Activated B cell treated with CpG ODN at 0.5 μM for 24 hours (primary cell): ENCODE measurements around the gene CCDC81. TPM values are rescaled to one million over a fixed set of nuclear protein-coding genes. Genes with fewer than 3 reads are reported as not detected.

Source experiments
- ATAC-seq: fragments of 200-7000 bp; cut with Tn5 transposase; one replicate; pipeline ENCODE4 v1.10.0; 2021; ENCODE audit warnings: low read depth, mild to moderate bottlenecking, moderate library complexity
- CTCF ChIA-PET: fragments of 350-600 bp; sonication (Branson Sonifier 250); formaldehyde crosslinking; loops from one replicate; lab custom pipeline; 2021; ENCODE audit warnings: antibody characterized with exemption; lab: Charles Lee
- POLR2A ChIA-PET: fragments of 350-600 bp; sonication (Branson Sonifier 250); formaldehyde crosslinking; loops from one replicate; lab custom pipeline; 2021; ENCODE audit warnings: antibody characterized with exemption; lab: Charles Lee
- DNase-seq: peaks from one replicate; pipeline ENCODE4 v3.0.0; 2022
- H3K27ac Mint-ChIP-seq: one replicate; pipeline ENCODE4 v1.8.0; 2020; ENCODE audit warnings: mixed read lengths
- H3K27me3 Mint-ChIP-seq: one replicate; pipeline ENCODE4 v1.8.0; 2021; ENCODE audit warnings: mixed read lengths
- H3K36me3 Mint-ChIP-seq: one replicate; pipeline ENCODE4 v1.8.0; 2021; ENCODE audit warnings: low read depth, mixed read lengths
- H3K4me1 Mint-ChIP-seq: one replicate; pipeline ENCODE4 v1.8.0; 2021; ENCODE audit warnings: mixed read lengths
- H3K4me3 Mint-ChIP-seq: one replicate; pipeline ENCODE4 v1.8.0; 2020; ENCODE audit warnings: mild to moderate bottlenecking, mixed read lengths
- H3K9me3 Mint-ChIP-seq: one replicate; pipeline ENCODE4 v1.8.0; 2020; ENCODE audit warnings: mixed read lengths
- CTCF ChIP-seq: fragments of 200-600 bp; IDR thresholded peaks from one replicate; pipeline ENCODE4 v1.8.0; 2022; ENCODE audit warnings: antibody characterized with exemption, mild to moderate bottlenecking
- intact Hi-C: fragments of 100-400 bp; cut with micrococcal nuclease; formaldehyde crosslinking; loops from one replicate; pipeline ENCODE4 v1.15.1; 2024
- total RNA-seq: library from RNA; stranded (reverse); gene quantifications from 2 replicates; pipeline ENCODE4 v1.2.3, GENCODE V29; 2022

Gene CCDC81
- total RNA-seq, 1 donor from 2014 or later, result 0.82 TPM

GRCh38 chr11:86469491-86470388, 95.1 kb downstream of the CCDC81 start:
- Mint-ChIP-seq H3K27me3 (no peaks in the 10 kb centered on the region), H3K36me3 (no peaks in the 10 kb centered on the region), H3K4me1 (no peaks in the 10 kb centered on the region), H3K9me3 (no peaks in the 10 kb centered on the region), H3K27ac (no peak overlapping the region), H3K4me3 (no peak overlapping the region)
- DNase-seq (no peak), ATAC-seq (no peak)
- ChIA-PET POLR2A (no interaction called here), CTCF (no interaction called here)
- no peak for TF ChIP-seq CTCF
- intact Hi-C loops, result no loop called here

Other genes starting within 250 kb of the CCDC81 start
- 55.2 and 63.7 TPM in 2 replicates for gene EED, start 130.1 kb upstream of the CCDC81 start, total RNA-seq
- 33.8 and 35.6 TPM in 2 replicates for gene HIKESHI, start 72.6 kb upstream of the CCDC81 start, total RNA-seq